HepG2 (cell line): ENCODE results near the gene PSG3. TPM values are rescaled to one million over a fixed set of nuclear protein-coding genes. Genes with fewer than 3 reads are reported as not detected.
"Not testable (repeated sequence)": the region's sequence is repeated elsewhere in the genome, so short reads cannot be mapped to it uniquely, and the experiment has no call there.

Experiments
- ATAC-seq: fragments of 200-7000 bp; cut with Tn5 transposase; 3 replicates; pipeline ENCODE4 v1.9.1; 2020; ENCODE audit warnings: mild to moderate bottlenecking, moderate library complexity
- Bru-seq: library from RNA; stranded (reverse); fragments of 400-500 nt; gene quantifications from one replicate; lab custom pipeline; 2021; lab: Mats Ljungman, UMichigan
- BruChase-seq, 2 experiments: library from RNA; stranded (reverse); fragments of 400-500 nt; gene quantifications; one replicate each; lab custom pipeline; 2021; lab: Mats Ljungman, UMichigan
- BruUV-seq: library from RNA; stranded (reverse); fragments of 400-500 nt; replicated peaks from 2 replicates; lab custom pipeline; 2021; lab: Mats Ljungman, UMichigan
- CTCF ChIA-PET: fragments of 300-600 bp; formaldehyde crosslinking; extraction: SDS; loops from one replicate; lab custom pipeline; 2021; ENCODE audit warnings: low total read pairs, inconsistent platforms, low intra/inter-chr PET ratio; lab: Yijun Ruan, JAX
- POLR2A ChIA-PET: fragments of 350-600 bp; sonication (Branson Sonifier 250); formaldehyde crosslinking; loops from one replicate; lab custom pipeline; 2020; ENCODE audit warnings: antibody characterized with exemption, inconsistent platforms; lab: Yijun Ruan, JAX
- DNase-seq: peaks from one replicate; pipeline ENCODE4 v3.0.0-alpha.2; 2015; ENCODE audit warnings: low spot score
- FAIRE-seq: peaks from 3 replicates; lab custom pipeline; 2011; peaks lifted over from hg19 to GRCh38; lab: Jason Lieb, UNC
- H2AFZ ChIP-seq: one replicate; pipeline ENCODE4 v1.6.1; 2011; ENCODE audit warnings: low read length, inconsistent platforms
- H3K27ac ChIP-seq: fragments of 300-600 bp; 3 replicates; pipeline ENCODE4 v1.8.0; 2011; ENCODE audit warnings: mixed run types, mild to moderate bottlenecking, mixed read lengths, low read length, inconsistent platforms; ENCODE audit not compliant: insufficient read depth; ENCODE audit errors: extremely low read length
- H3K27me3 ChIP-seq, 2 experiments: fragments of 200-600 bp in 1 of 2; 2 replicates in 1 of 2; 3 replicates in 1 of 2; pipeline versions ENCODE4 v1.6.0 to v1.8.0; 2011; ENCODE audit warnings: low read length in 2 of 2, mild to moderate bottlenecking in 2 of 2, moderate library complexity in 2 of 2, inconsistent platforms in 1 of 2; ENCODE audit not compliant: insufficient read depth in 2 of 2, control insufficient read depth in 1 of 2
- H3K36me3 ChIP-seq, 2 experiments: fragments of 200-600 bp in 1 of 2; replicated peaks in 1 of 2; 2 replicates in 1 of 2; 3 replicates in 1 of 2; pipeline versions ENCODE4 v1.5.1 to v1.8.0; 2011; ENCODE audit warnings: low read length in 2 of 2, inconsistent platforms in 1 of 2; ENCODE audit not compliant: insufficient read depth in 2 of 2, control insufficient read depth in 1 of 2
- H3K4me1 ChIP-seq: 2 replicates; pipeline ENCODE4 v1.5.1; 2012; ENCODE audit warnings: low read length, inconsistent platforms; ENCODE audit not compliant: insufficient read depth
- H3K4me2 ChIP-seq: 2 replicates; pipeline ENCODE4 v1.6.0; 2011; ENCODE audit warnings: low read depth, low read length, inconsistent platforms
- H3K4me3 ChIP-seq, 3 experiments: fragments of 200-600 bp in 1 of 3; sonication (generic), shearing (Covaris generic) in 1 of 3; replicated peaks in 1 of 3; 2 replicates each; pipeline ENCODE4 v1.5.1; 2011 to 2016; ENCODE audit warnings: low read length in 3 of 3, inconsistent platforms in 2 of 3, low read depth in 2 of 3, mild to moderate bottlenecking in 2 of 3, control low read depth in 1 of 3, mixed read lengths in 1 of 3; ENCODE audit not compliant: insufficient read depth in 1 of 3
- H3K79me2 ChIP-seq: one replicate; pipeline ENCODE4 v1.6.1; 2011; ENCODE audit warnings: low read length, inconsistent platforms; ENCODE audit not compliant: insufficient read depth
- H3K9ac ChIP-seq: 2 replicates; pipeline ENCODE4 v1.6.0; 2011; ENCODE audit warnings: mild to moderate bottlenecking, low read depth, low read length, inconsistent platforms; ENCODE audit not compliant: insufficient read depth
- H3K9me3 ChIP-seq: 2 replicates; pipeline ENCODE4 v1.5.1; 2012; ENCODE audit warnings: mild to moderate bottlenecking, low read length
- H4K20me1 ChIP-seq: 2 replicates; pipeline ENCODE4 v1.6.0; 2011; ENCODE audit warnings: inconsistent platforms, mild to moderate bottlenecking, low read length, moderate library complexity; ENCODE audit not compliant: insufficient read depth
- WGBS: methylation state at CpG from one replicate; pipeline ENCODE4 v1.1.6; 2017; ENCODE audit warnings: low lambda C conversion rate; 5-methylcytosine and 5-hydroxymethylcytosine counted together
- in situ Hi-C: cut with HindIII; loops from 2 replicates; pipeline ENCODE4 v1.10.0; 2017; ENCODE audit warnings: low pct_unique_long_range_greater_than_20kb; ENCODE audit not compliant: extremely low pct_ligation_motif_present
- intact Hi-C: fragments of 100-400 bp; cut with micrococcal nuclease; formaldehyde crosslinking; loops from one replicate; pipeline ENCODE4 v1.10.0; 2022; ENCODE audit not compliant: unreplicated experiment
- long read RNA-seq, 2 experiments: library from RNA in 1 of 2; library from polyadenylated mRNA in 1 of 2; stranded (forward) in 1 of 2; unstranded in 1 of 2; transcript quantifications; one replicate each; pipeline ENCODE4 v2.0.0, GENCODE V29; 2019 to 2022
- polyA minus RNA-seq, 3 experiments: library from RNA; depleted of rRNA, polyadenylated mRNA; stranded (reverse); fragments of >200 nt; gene quantifications; 2 replicates each; pipeline ENCODE4 v1.2.3, GENCODE V29; 2011; ENCODE audit warnings: low replicate concordance in 1 of 3
- polyA plus RNA-seq, 8 experiments: library from polyadenylated mRNA; depleted of rRNA in 3 of 8; stranded (reverse) in 7 of 8; unstranded in 1 of 8; fragments of >200 nt; fragmentation: Illumina TruSeq in 4 of 8; extraction: Trizol in 4 of 8; gene quantifications; 2 replicates each; pipeline versions ENCODE4 v1.2.1 to v1.2.3, GENCODE V29; 2011 to 2016; ENCODE audit warnings: low read depth in 4 of 8, missing spikeins in 1 of 8, mixed read lengths in 1 of 8; ENCODE audit not compliant: insufficient read depth in 1 of 8
- total RNA-seq, 5 experiments: library from RNA; depleted of rRNA; stranded (reverse); fragments of >200 nt; fragmentation: Illumina TruSeq; extraction: Trizol; gene quantifications; 2 replicates each; pipeline ENCODE4 v1.2.3, GENCODE V29; 2016; ENCODE audit warnings: low read depth in 1 of 5

PSG3 gene
- total RNA-seq (2016; rRNA removed; fragmentation: Illumina TruSeq; extraction: Trizol) (not detected in 2 replicates), polyA plus RNA-seq (2011; rRNA removed) (0.07 TPM in 1 of 2 replicates, not detected in the other), polyA minus RNA-seq (2011; rRNA and poly(A)+ RNA removed; ENCODE audit: low replicate concordance) (not detected in 2 replicates), Bru-seq, nascent RNA (not detected), BruChase-seq, experiment 1, labeled RNA remaining after a 6-hour chase (not detected), BruChase-seq, experiment 2, labeled RNA remaining after a 2-hour chase (not detected)
- total RNA-seq (2016; cell fraction: cytosol; rRNA removed; fragmentation: Illumina TruSeq; extraction: Trizol; ENCODE audit: low read depth), result not detected in 2 replicates
- total RNA-seq (2016; cell fraction: insoluble cytoplasmic fraction; rRNA removed; fragmentation: Illumina TruSeq; extraction: Trizol), result not detected in 2 replicates
- total RNA-seq (2016; cell fraction: membrane; rRNA removed; fragmentation: Illumina TruSeq; extraction: Trizol), result not detected in 2 replicates
- total RNA-seq (2016; cell fraction: nucleus; rRNA removed; fragmentation: Illumina TruSeq; extraction: Trizol), result not detected in 2 replicates
- polyA plus RNA-seq (2011; cell fraction: cytosol; rRNA removed), result not detected in 2 replicates
- not detected in 2 replicates for polyA plus RNA-seq (2011; cell fraction: nucleus; rRNA removed)
- polyA plus RNA-seq (2012), result not detected in 2 replicates
- polyA plus RNA-seq (2016; cell fraction: cytosol; fragmentation: Illumina TruSeq; extraction: Trizol; ENCODE audit: low read depth), result not detected in 2 replicates
- polyA plus RNA-seq (2016; cell fraction: insoluble cytoplasmic fraction; fragmentation: Illumina TruSeq; extraction: Trizol; ENCODE audit: low read depth), result not detected in 2 replicates
- polyA plus RNA-seq (2016; cell fraction: membrane; fragmentation: Illumina TruSeq; extraction: Trizol; ENCODE audit: low read depth), result not detected in 2 replicates
- polyA plus RNA-seq (2016; cell fraction: nucleus; fragmentation: Illumina TruSeq; extraction: Trizol; ENCODE audit: insufficient read depth, low read depth), result not detected in 2 replicates
- not detected in 2 replicates for polyA minus RNA-seq (2011; cell fraction: cytosol; rRNA and poly(A)+ RNA removed)
- polyA minus RNA-seq (2011; cell fraction: nucleus; rRNA and poly(A)+ RNA removed), result not detected in 2 replicates
- long read RNA-seq, experiment 1, result 0 reads
- long read RNA-seq, experiment 2, result 0 reads

DNA sequence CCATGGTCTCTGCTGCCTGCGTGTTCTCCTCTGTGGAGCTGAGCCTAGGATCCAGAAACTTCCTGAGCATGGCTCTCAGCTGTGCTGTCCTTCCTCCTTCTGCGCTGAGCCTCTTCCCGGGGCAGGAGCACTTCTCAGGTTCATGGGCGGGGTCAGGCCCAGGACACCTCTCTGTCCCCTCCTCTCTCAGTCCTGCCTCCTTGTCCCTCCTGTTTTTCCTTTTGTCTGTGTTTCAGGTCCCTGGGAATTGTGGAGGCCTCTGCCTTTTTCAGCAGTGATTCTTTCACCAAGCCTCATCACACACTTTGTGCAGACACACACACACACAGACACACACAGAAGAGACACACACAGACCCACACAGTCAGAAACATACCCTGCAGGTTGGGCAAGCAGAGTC, at the start of gene PSG3:
TSS of gene PSG3 (minus strand) at position 101 of the 400 bp plus-strand sequence. CDS start at position 4, 97 bp downstream.
- BruUV-seq, H3K9me3 ChIP-seq, H3K9ac ChIP-seq, H3K4me2 ChIP-seq, POLR2A ChIA-PET, H4K20me1 ChIP-seq, H3K79me2 ChIP-seq, H3K27me3 ChIP-seq, H3K27ac ChIP-seq, intact Hi-C loops, H3K4me3 ChIP-seq, in situ Hi-C loops, H2AFZ ChIP-seq, ATAC-seq, CTCF ChIA-PET, H3K36me3 ChIP-seq, FAIRE-seq, DNase-seq, H3K4me1 ChIP-seq: not testable (repeated sequence)
- WGBS, result 13% methylated on average over 4 of the region's 4 CpGs

GRCh38 chr19:42788766-42789165, 48.5 kb upstream of the PSG3 start:
- DNase-seq, H3K4me1 ChIP-seq, H3K4me3 ChIP-seq, in situ Hi-C loops, ATAC-seq, BruUV-seq, H3K4me2 ChIP-seq, H3K27ac ChIP-seq, intact Hi-C loops, H4K20me1 ChIP-seq, H3K9me3 ChIP-seq, H3K27me3 ChIP-seq, H2AFZ ChIP-seq, CTCF ChIA-PET, POLR2A ChIA-PET, FAIRE-seq, H3K79me2 ChIP-seq, H3K36me3 ChIP-seq, H3K9ac ChIP-seq: not testable (repeated sequence)
- 21% methylated on average over 2 of the region's 2 CpGs for WGBS

DNA sequence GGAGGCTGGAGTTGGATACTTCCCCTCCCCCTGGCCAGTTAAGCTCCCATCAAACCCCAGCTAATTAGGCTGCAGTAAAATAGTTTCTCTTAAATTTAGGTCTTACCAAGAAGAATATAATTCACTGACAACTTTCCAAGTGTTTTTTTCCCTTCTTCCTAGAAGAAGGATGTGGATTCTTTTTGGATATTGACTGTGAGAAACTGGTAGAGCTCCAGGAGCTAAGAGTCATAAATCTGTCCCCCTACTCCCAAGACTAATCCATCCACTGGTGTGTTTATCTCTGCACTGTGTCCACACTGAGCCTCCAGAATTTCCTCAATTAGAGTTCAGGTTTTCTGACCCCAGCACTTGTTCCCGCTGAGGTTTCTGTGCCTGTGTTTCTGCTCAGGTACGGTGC, 47.5 kb upstream of the PSG3 start:
- in situ Hi-C loops, H4K20me1 ChIP-seq, intact Hi-C loops, H3K79me2 ChIP-seq, CTCF ChIA-PET, H3K9me3 ChIP-seq, H3K9ac ChIP-seq, BruUV-seq, H3K4me1 ChIP-seq, H3K4me3 ChIP-seq, H3K27ac ChIP-seq, DNase-seq, POLR2A ChIA-PET, H2AFZ ChIP-seq, H3K4me2 ChIP-seq, H3K27me3 ChIP-seq, H3K36me3 ChIP-seq, FAIRE-seq, ATAC-seq: not testable (repeated sequence)
- 32% methylated on average over 2 of the region's 2 CpGs for WGBS
